Tibial artery (tissue), 4 donors: ENCODE results near the gene SF3A1.

Experiments
- DNase-seq, 2 donors: peaks; one replicate each; pipeline ENCODE4 v3.0.0-alpha.2; 2019
- H3K27ac ChIP-seq, 2 donors: fragments of 200-600 bp; sonication (generic) in 1 of 2; 1 replicate in 1 of 2; 2 replicates in 1 of 2; pipeline ENCODE4 v1.5.1; 2018 to 2019; ENCODE audit warnings: mild to moderate bottlenecking in 1 of 2
- H3K27me3 ChIP-seq, 2 donors: fragments of 200-600 bp; sonication (generic) in 1 of 2; one replicate each; pipeline versions ENCODE4 v1.5.1 to v1.6.0; 2016 to 2019
- H3K36me3 ChIP-seq, 3 donors: fragments of 200-600 bp; sonication (generic) in 2 of 3; one replicate each; pipeline ENCODE4 v1.5.1; 2016 to 2019; ENCODE audit warnings: mild to moderate bottlenecking in 2 of 3
- H3K4me1 ChIP-seq, 4 donors: fragments of 200-600 bp; sonication (generic) in 2 of 4; 1 replicate in 3 of 4; 2 replicates in 1 of 4; pipeline ENCODE4 v1.5.1; 2016 to 2019
- H3K4me3 ChIP-seq, 2 donors: fragments of 200-600 bp; sonication (generic) in 1 of 2; 1 replicate in 1 of 2; 2 replicates in 1 of 2; pipeline ENCODE4 v1.5.1; 2018 to 2019; ENCODE audit warnings: mild to moderate bottlenecking in 2 of 2
- H3K9me3 ChIP-seq, 3 donors: fragments of 200-600 bp; sonication (generic) in 1 of 3; one replicate each; pipeline ENCODE4 v1.5.1; 2016 to 2019
- intact Hi-C: fragments of 100-400 bp; cut with DNase I; formaldehyde crosslinking; loops from one replicate; pipeline ENCODE4 v1.15.0; 2023; ENCODE audit warnings: low total_unique reads
- TF ChIP-seq, protein P1 (sequence below), 2 experiments: fragments of 200-600 bp in 1 of 2; fragments of 450-650 bp in 1 of 2; IDR thresholded peaks; one replicate each; pipeline ENCODE4 v1.5.1; 2017 to 2019; ENCODE audit warnings: antibody characterized with exemption in 2 of 2, mild to moderate bottlenecking in 1 of 2, moderate library complexity in 1 of 2

The SF3A1 gene

DNA sequence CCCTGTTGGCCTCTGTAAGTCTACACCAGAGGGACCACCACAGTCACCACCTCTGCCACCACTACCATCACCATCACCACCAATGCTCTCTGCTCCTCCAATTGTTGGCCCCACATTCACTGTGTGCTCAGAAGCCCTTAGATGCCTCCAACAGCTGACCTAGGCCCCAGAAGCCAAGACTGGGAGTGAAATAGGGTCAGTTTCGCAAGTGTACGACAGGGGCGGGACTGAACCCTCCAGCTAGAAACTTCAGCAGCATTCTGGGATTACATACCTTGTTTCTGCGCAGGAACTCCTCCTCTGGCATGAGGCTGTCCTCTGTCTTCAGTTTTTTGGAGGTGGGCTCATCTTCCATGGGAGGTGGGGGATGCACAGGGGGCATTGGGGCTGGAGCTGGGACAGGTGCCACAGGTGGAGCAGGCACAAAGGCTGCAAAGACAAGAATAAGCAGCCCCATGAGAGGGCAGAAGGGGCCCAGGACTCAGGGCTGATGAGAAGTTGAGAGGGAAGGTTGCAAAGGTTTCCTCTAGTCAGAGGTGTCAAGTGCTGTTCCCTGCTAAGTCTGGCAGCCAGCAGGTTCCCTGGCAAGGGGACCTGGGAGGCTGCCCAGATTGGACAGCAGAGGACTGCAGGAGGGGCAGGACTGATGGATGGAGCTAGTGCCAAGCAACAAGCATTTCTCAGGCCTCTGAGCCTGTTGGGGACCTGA is 19.8 kb downstream of the SF3A1 start:
- no peak for DNase-seq

DNA sequence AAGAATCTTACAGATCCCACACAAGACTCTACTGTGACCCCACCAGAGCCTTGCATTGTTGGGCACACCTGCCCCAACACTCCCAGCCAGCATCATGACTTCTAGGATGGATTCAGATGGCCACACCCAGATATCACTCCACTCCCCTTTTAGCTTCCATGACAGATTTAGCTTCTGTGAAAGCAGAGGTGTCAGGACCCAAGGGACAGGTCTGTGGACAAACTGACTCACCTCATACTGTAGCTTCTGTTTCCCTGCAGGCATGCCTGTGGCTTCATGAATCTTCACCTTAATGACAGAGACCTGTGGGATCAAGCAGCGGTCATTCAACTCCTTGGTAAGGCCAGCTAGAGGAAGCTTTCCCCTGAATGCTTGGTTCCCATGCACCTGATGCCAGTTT is 21.5 kb downstream of the SF3A1 start:
- no peak overlapping the region for H3K27ac ChIP-seq
- DNase-seq: no peak
- intact Hi-C loops: no loop called here

More for the DNA sequence above, 19.8 kb downstream of the SF3A1 start:
- Histone ChIP-seq H3K4me3 (no peak overlapping the region), H3K27me3 (no peaks in the 10 kb centered on the region), H3K4me1 (peaks cover 0 to 22% (median 17%) of the 10 kb centered on the region in 4 donors), H3K27ac (no peak overlapping the region), H3K36me3 (peaks cover 93 to 100% (median 99%) of the 10 kb centered on the region in 3 donors), H3K9me3 (no peaks in the 10 kb centered on the region)
- TF ChIP-seq, protein P1, sequence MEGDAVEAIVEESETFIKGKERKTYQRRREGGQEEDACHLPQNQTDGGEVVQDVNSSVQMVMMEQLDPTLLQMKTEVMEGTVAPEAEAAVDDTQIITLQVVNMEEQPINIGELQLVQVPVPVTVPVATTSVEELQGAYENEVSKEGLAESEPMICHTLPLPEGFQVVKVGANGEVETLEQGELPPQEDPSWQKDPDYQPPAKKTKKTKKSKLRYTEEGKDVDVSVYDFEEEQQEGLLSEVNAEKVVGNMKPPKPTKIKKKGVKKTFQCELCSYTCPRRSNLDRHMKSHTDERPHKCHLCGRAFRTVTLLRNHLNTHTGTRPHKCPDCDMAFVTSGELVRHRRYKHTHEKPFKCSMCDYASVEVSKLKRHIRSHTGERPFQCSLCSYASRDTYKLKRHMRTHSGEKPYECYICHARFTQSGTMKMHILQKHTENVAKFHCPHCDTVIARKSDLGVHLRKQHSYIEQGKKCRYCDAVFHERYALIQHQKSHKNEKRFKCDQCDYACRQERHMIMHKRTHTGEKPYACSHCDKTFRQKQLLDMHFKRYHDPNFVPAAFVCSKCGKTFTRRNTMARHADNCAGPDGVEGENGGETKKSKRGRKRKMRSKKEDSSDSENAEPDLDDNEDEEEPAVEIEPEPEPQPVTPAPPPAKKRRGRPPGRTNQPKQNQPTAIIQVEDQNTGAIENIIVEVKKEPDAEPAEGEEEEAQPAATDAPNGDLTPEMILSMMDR (IDR thresholded peaks at IDR 0.05): no peak
- intact Hi-C loops: no loop called here

DNA sequence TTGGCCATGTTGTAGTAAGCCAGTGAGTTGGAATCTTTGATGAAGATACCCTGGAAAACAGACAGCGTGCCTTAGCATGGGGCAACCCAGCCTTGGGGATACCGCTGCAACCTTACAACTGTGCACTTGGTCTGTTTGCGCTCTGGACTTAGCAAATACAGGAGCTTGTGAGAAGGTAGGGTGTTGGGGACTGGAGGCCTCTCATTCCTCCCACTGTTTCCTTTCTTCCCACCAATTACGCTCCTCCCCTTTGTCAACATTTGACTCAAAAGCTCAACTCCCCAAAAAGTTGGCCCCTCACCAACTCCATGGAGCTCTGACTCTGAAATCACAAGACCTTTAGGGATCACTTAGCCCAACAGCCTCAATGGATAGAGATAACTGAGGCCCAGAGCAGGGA is 22.0 kb downstream of the SF3A1 start:
- Histone ChIP-seq H3K27ac (no peak overlapping the region), H3K9me3 (no peaks in the 10 kb centered on the region), H3K4me3 (no peak overlapping the region), H3K27me3 (no peaks in the 10 kb centered on the region), H3K4me1 (peaks cover 0 to 4% (median 0%) of the 10 kb centered on the region in 4 donors), H3K36me3 (peaks cover 76 to 93% (median 93%) of the 10 kb centered on the region in 3 donors)
- TF ChIP-seq, protein P1 (IDR thresholded peaks at IDR 0.05): no peak
- no peak for DNase-seq
- intact Hi-C loops: no loop called here

More for the DNA sequence above, 21.5 kb downstream of the SF3A1 start:
- no peaks in the 10 kb centered on the region for H3K9me3 ChIP-seq
- no peaks in the 10 kb centered on the region for H3K27me3 ChIP-seq
- H3K4me1 ChIP-seq: peaks cover 0 to 5% (median 1%) of the 10 kb centered on the region in 4 donors
- peaks cover 82 to 99% (median 98%) of the 10 kb centered on the region in 3 donors for H3K36me3 ChIP-seq
- no peak overlapping the region for H3K4me3 ChIP-seq
- TF ChIP-seq, protein P1 (IDR thresholded peaks at IDR 0.05): no peak

DNA sequence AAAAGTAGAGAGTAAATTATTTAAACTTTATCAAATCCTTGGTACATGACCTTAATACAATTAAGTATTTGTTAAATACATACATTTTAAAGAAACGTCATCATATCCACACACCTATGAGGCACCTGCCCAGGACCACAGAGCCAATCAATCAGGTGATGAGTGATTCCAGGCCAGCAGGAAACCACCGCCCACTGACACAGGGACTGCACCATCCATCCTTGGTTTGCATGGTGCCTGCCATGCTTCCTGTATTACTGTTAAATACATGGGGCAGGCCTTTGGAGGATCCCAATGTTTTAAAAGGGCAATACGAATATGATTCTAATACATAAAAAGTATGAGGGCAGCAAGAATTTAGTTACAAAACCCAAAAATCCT is 23.0 kb downstream of the SF3A1 start:
- Histone ChIP-seq H3K4me1 (peaks cover 0 to 4% (median 0%) of the 10 kb centered on the region in 4 donors), H3K9me3 (no peaks in the 10 kb centered on the region), H3K27me3 (no peaks in the 10 kb centered on the region), H3K27ac (no peak overlapping the region), H3K4me3 (no peak overlapping the region), H3K36me3 (peaks cover 66 to 83% (median 83%) of the 10 kb centered on the region in 3 donors)
- intact Hi-C loops: no loop called here
- TF ChIP-seq, protein P1 (IDR thresholded peaks at IDR 0.05): no peak
- DNase-seq: no peak

DNA sequence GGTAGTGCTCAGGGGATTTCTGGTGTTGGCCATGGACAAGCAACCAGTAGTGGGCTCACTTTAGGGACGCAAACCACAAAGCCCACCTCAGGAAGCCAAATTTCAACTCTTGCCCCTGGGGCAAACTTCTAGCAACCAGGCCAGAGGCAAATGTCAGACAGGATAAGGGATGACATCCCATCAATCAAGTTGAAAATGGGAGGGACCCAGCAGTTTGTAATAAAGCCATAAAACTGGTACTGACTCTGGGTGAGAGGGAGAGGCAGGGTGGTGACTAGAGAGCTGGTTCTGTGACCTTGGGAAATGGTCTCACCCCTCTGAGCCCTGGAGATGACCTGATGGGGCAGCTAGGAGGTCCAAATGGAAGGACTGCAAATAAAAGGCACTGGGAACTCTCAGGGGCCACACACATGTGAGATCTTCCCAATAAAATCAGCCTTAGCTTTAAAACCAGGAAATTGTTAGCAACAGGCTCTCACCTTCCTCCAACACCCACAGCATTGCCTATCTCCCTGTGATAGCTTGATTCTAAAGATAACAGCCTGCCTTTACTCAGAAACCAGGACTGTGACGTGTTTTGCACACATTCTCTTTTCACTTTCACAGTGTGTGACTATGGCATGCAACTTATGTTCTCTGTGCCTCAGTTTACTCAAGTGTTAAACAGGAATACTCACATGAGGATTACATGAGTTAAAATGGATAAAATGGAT is 23.5 kb downstream of the SF3A1 start:
- Histone ChIP-seq H3K4me3 (no peak overlapping the region), H3K4me1 (peaks cover 0 to 4% (median 0%) of the 10 kb centered on the region in 4 donors), H3K9me3 (no peaks in the 10 kb centered on the region), H3K36me3 (peaks cover 61 to 78% (median 78%) of the 10 kb centered on the region in 3 donors), H3K27ac (no peak overlapping the region), H3K27me3 (no peaks in the 10 kb centered on the region)
- intact Hi-C loops: no loop called here
- no peak for DNase-seq
- TF ChIP-seq, protein P1 (IDR thresholded peaks at IDR 0.05): no peak
